Skeletal muscle tissue (tissue), 4 donors: ENCODE measurements around the gene OR4B1. TPM values are rescaled to one million over a fixed set of nuclear protein-coding genes. Genes with fewer than 3 reads are reported as not detected.

Source experiments
- H3K27ac ChIP-seq: one replicate; pipeline ENCODE4 v1.7.0; 2013; ENCODE audit warnings: mild to moderate bottlenecking, low read depth, low read length, inconsistent platforms
- H3K27me3 ChIP-seq, 3 donors: one replicate each; pipeline ENCODE4 v1.7.0; 2013; ENCODE audit warnings: low read length in 3 of 3; ENCODE audit not compliant: control insufficient read depth in 3 of 3, insufficient read depth in 3 of 3
- H3K36me3 ChIP-seq, 3 donors: one replicate each; pipeline ENCODE4 v1.7.0; 2013; ENCODE audit warnings: low read length in 3 of 3; ENCODE audit not compliant: control insufficient read depth in 3 of 3, insufficient read depth in 3 of 3
- H3K4me1 ChIP-seq, 3 donors: one replicate each; pipeline ENCODE4 v1.7.0; 2013; ENCODE audit warnings: low read length in 3 of 3, mild to moderate bottlenecking in 3 of 3; ENCODE audit not compliant: control insufficient read depth in 3 of 3, insufficient read depth in 3 of 3
- H3K4me3 ChIP-seq, 3 donors: one replicate each; pipeline ENCODE4 v1.7.0; 2013; ENCODE audit warnings: low read length in 3 of 3
- H3K9ac ChIP-seq, 3 donors: one replicate each; pipeline ENCODE4 v1.7.0; 2013; ENCODE audit warnings: low read length in 3 of 3, mild to moderate bottlenecking in 3 of 3, moderate library complexity in 2 of 3, low read depth in 1 of 3
- H3K9me3 ChIP-seq, 3 donors: one replicate each; pipeline ENCODE4 v1.7.0; 2013; ENCODE audit warnings: low read length in 3 of 3; ENCODE audit not compliant: control insufficient read depth in 3 of 3
- total RNA-seq: library from RNA; depleted of rRNA; stranded (reverse); fragments of >200 nt; gene quantifications from one replicate; pipeline ENCODE4 v1.2.3, GENCODE V29; 2014
- donor health status: Osteomylitis.

Gene OR4B1, protein sequence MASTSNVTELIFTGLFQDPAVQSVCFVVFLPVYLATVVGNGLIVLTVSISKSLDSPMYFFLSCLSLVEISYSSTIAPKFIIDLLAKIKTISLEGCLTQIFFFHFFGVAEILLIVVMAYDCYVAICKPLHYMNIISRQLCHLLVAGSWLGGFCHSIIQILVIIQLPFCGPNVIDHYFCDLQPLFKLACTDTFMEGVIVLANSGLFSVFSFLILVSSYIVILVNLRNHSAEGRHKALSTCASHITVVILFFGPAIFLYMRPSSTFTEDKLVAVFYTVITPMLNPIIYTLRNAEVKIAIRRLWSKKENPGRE
- total RNA-seq, result not detected

GRCh38 chr11:48216510-48216909, at the start of gene OR4B1:
Gene OR4B1 (plus strand): TSS chr11:48216810. CDS start chr11:48216810, 0 bp downstream.
- Histone ChIP-seq H3K4me3 (no peak within 1 kb of the TSS), H3K36me3 (no peaks in the 10 kb centered on the region), H3K9ac (no peak within 1 kb of the TSS), H3K27me3 (no peaks in the 10 kb centered on the region), H3K4me1 (no peaks in the 10 kb centered on the region), H3K27ac (no peak within 1 kb of the TSS), H3K9me3 (no peaks in the 10 kb centered on the region)

GRCh38 chr11:48167380-48167779, 49.2 kb upstream of the OR4B1 start:
- Histone ChIP-seq H3K9me3 (no peaks in the 10 kb centered on the region), H3K4me3 (no peak overlapping the region), H3K9ac (no peak overlapping the region), H3K27ac (no peak overlapping the region), H3K4me1 (peaks cover 2 to 4% (median 3%) of the 10 kb centered on the region in 3 donors), H3K36me3 (peaks cover 0 to 4% (median 4%) of the 10 kb centered on the region in 3 donors), H3K27me3 (no peaks in the 10 kb centered on the region)

- peaks cover 2 to 8% (median 3%) of the 10 kb centered on the region in 3 donors for H3K4me1 ChIP-seq
- no peak overlapping the region for H3K27ac ChIP-seq
Measured at GRCh38 chr11:48168815-48169214, 47.8 kb upstream of the OR4B1 start.

DNA sequence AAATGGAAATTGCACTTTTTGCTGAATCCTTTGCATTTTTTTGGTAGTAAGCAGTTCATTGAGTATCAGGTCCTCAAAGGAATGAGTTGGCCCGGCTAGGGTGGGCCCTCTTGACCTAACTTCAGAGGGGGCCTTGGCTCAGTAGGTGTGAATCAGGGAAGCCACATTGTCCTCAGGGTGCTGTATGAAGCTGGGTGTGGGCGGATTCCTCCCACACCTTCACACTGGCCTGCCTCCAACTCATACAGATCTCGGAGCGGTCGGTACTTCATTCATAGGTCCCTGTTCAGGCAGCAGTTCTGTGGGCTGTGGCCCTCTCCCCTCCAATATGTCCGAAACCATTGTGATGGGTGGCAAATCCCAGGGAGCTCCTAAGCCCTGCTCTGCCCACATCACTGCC, 47.4 kb upstream of the OR4B1 start:
- no peak overlapping the region for H3K27ac ChIP-seq
- no peaks in the 10 kb centered on the region for H3K27me3 ChIP-seq
- peaks cover 0 to 2% (median 0%) of the 10 kb centered on the region in 3 donors for H3K36me3 ChIP-seq
- no peak overlapping the region for H3K9ac ChIP-seq
- no peak overlapping the region for H3K4me3 ChIP-seq
- peaks cover 2 to 8% (median 3%) of the 10 kb centered on the region in 3 donors for H3K4me1 ChIP-seq
- no peaks in the 10 kb centered on the region for H3K9me3 ChIP-seq

More at GRCh38 chr11:48168815-48169214, 47.8 kb upstream of the OR4B1 start:
- Histone ChIP-seq H3K9ac (no peak overlapping the region), H3K9me3 (no peaks in the 10 kb centered on the region), H3K36me3 (peaks cover 0 to 4% (median 4%) of the 10 kb centered on the region in 3 donors), H3K27me3 (no peaks in the 10 kb centered on the region), H3K4me3 (no peak overlapping the region)

DNA sequence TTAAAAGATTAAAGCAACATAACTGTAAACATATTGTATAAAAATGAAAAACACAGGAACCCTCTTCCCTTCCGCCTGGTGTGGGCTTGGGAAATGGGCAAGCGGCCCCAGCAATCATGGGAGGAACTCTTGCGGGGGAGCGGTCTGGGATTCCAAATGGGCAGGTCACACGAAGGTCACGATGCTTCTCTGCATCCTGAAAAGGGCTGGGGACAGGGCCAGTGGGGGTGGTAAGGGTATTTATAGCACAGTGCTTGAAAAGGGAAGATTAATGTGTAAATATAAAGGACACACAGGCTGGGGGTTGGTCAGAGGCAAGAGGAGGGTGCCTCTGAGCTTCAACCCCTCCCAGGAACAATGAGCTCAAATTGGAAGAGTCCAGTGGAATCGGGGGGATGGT, 46.9 kb upstream of the OR4B1 start:
- no peak overlapping the region for H3K27ac ChIP-seq
- H3K27me3 ChIP-seq, result no peaks in the 10 kb centered on the region
- H3K9me3 ChIP-seq, result no peaks in the 10 kb centered on the region
- H3K4me3 ChIP-seq, result no peak overlapping the region
- H3K9ac ChIP-seq, result no peak overlapping the region
- peaks cover 2 to 8% (median 3%) of the 10 kb centered on the region in 3 donors for H3K4me1 ChIP-seq
- H3K36me3 ChIP-seq, result peaks cover 0 to 1% (median 0%) of the 10 kb centered on the region in 3 donors

GRCh38 chr11:48170241-48171233, 46.1 kb upstream of the OR4B1 start:
- peaks cover 2 to 8% (median 3%) of the 10 kb centered on the region in 3 donors for H3K4me1 ChIP-seq
- no peak overlapping the region for H3K9ac ChIP-seq
- no peaks in the 10 kb centered on the region for H3K27me3 ChIP-seq
- H3K4me3 ChIP-seq, result no peak overlapping the region
- no peaks in the 10 kb centered on the region for H3K9me3 ChIP-seq
- H3K36me3 ChIP-seq, result no peaks in the 10 kb centered on the region
- H3K27ac ChIP-seq, result no peak overlapping the region

DNA sequence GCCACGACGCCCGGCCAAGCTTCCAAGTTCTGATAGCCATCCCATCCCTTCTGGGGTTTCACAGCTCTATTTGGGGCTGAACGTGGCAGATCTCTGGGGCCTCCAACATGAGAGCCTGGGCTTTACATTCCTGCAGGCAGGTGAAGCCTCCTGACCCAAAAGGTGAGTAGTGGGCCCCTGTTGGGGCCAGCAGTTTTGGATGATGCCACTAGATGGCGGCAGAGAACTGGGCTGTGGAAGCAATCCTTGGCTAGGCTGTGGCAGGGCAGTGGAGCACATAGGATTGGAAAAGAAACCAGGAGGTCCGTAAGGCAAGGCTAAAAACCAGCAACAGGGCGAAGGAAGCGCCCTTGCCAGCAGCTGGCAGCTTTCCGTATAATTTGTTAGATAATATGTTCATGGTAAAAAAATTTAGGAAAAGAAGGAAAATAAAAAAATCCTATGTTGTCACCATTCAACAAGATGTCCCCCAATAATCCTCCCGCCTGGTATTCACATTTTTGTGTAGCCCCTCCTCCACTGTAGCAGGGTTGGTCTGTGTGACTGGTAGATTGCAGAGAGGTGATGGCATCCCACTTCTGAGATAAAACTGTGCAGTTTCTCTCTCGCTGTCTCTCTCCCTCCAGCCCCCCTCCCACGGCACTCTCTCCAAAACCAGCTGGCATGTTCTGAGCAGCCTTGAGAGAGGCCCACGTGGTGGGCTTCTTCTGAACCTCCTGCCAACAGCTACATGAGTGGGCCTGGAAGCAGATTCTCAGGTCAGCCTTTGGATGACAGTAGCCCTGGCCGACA, 43.6 kb upstream of the OR4B1 start:
- H3K4me1 ChIP-seq, result peaks cover 2 to 8% (median 3%) of the 10 kb centered on the region in 3 donors
- H3K9ac ChIP-seq, result peak overlapping the region in 1 of 3 donors; percentile 63
- H3K9me3 ChIP-seq, result no peaks in the 10 kb centered on the region
- H3K27me3 ChIP-seq, result peaks cover 0 to 2% (median 0%) of the 10 kb centered on the region in 3 donors
- H3K36me3 ChIP-seq, result no peaks in the 10 kb centered on the region
- H3K27ac ChIP-seq, result no peak overlapping the region
- H3K4me3 ChIP-seq, result peak overlapping the region in 1 of 3 donors; percentile 47

GRCh38 chr11:48177661-48178060, 38.9 kb upstream of the OR4B1 start:
- H3K36me3 ChIP-seq, result no peaks in the 10 kb centered on the region
- no peak overlapping the region for H3K4me3 ChIP-seq
- peaks cover 0 to 4% (median 0%) of the 10 kb centered on the region in 3 donors for H3K4me1 ChIP-seq
- H3K27ac ChIP-seq, result no peak overlapping the region
- H3K9me3 ChIP-seq, result no peaks in the 10 kb centered on the region
- H3K9ac ChIP-seq, result no peak overlapping the region
- H3K27me3 ChIP-seq, result peaks cover 0 to 2% (median 0%) of the 10 kb centered on the region in 3 donors

DNA sequence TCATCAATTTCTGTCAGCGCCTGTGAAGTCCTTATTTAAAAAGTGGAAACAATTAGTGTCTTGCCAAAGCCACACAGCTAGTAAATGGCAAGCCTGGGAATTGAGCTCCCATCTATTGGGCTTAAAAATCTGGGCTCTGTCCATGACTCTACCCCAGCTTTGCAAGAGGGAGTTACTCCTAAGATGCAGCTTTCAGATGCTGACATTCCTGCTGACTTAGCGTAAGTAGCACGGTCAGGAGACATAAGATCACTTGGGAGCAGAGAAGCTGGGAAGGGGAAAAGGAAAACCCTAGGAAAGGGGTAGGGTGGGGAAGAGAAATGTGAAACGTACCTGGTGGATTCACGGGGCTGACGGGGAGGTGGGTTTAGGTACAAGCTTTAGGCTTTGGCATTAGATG, 36.0 kb upstream of the OR4B1 start:
- H3K27me3 ChIP-seq, result peaks cover 0 to 2% (median 0%) of the 10 kb centered on the region in 3 donors
- H3K4me3 ChIP-seq, result no peak overlapping the region
- no peaks in the 10 kb centered on the region for H3K4me1 ChIP-seq
- no peaks in the 10 kb centered on the region for H3K9me3 ChIP-seq
- no peaks in the 10 kb centered on the region for H3K36me3 ChIP-seq
- no peak overlapping the region for H3K9ac ChIP-seq
- H3K27ac ChIP-seq, result no peak overlapping the region
